ENCODE measurements around the gene CHRM1.
A peak's percentile ranks its signal among the peaks of the same experiment; 100 is the strongest.

CHRM1 gene

GRCh38 chr11:62914416-62914815, 6.7 kb downstream of the CHRM1 start:
- no peak for TF ChIP-seq CREB1 (IDR thresholded peaks at IDR 0.05; ENCODE audit: low read depth)

- TF ChIP-seq REST (IDR thresholded peaks at IDR 0.05; ENCODE audit: low read depth) (no peak), TCF12 (IDR thresholded peaks at IDR 0.05; ENCODE audit: low read depth) (no peak), EGR1 (IDR thresholded peaks at IDR 0.05) (no peak), CEBPB (IDR thresholded peaks at IDR 0.05) (no peak), FOXM1 (IDR thresholded peaks at IDR 0.05; ENCODE audit: borderline replicate concordance, low read depth) (no peak)
Observed at GRCh38 chr11:62912268-62912667, 8.9 kb downstream of the CHRM1 start.

- TF ChIP-seq FOXM1 (IDR thresholded peaks at IDR 0.05; ENCODE audit: borderline replicate concordance, low read depth) (no peak), YY1 (IDR thresholded peaks at IDR 0.05; ENCODE audit: low read depth) (no peak), EGR1 (IDR thresholded peaks at IDR 0.05) (no peak), NFIC (IDR thresholded peaks at IDR 0.05) (no peak), TEAD4 (IDR thresholded peaks at IDR 0.05) (no peak), ZBTB7A (IDR thresholded peaks at IDR 0.05; ENCODE audit: low read depth) (no peak), REST (IDR thresholded peaks at IDR 0.05; ENCODE audit: low read depth) (no peak), TAF1 (IDR thresholded peaks at IDR 0.05; ENCODE audit: low read depth) (no peak), CEBPB (IDR thresholded peaks at IDR 0.05) (no peak), CREB1 (IDR thresholded peaks at IDR 0.05; ENCODE audit: low read depth) (no peak), EP300 (IDR thresholded peaks at IDR 0.05; ENCODE audit: borderline replicate concordance) (no peak), RAD21 (IDR thresholded peaks at IDR 0.05; ENCODE audit: low read depth) (no peak), MAX (IDR thresholded peaks at IDR 0.05) (no peak), USF1 (IDR thresholded peaks at IDR 0.05) (no peak)
Observed at GRCh38 chr11:62911137-62912130, 9.7 kb downstream of the CHRM1 start.

GRCh38 chr11:62910141-62910882, 10.9 kb downstream of the CHRM1 start:
- no peak for TF ChIP-seq TCF12 (IDR thresholded peaks at IDR 0.05; ENCODE audit: low read depth)
- no peak for TF ChIP-seq ZBTB7A (IDR thresholded peaks at IDR 0.05; ENCODE audit: low read depth)
- no peak for TF ChIP-seq EGR1 (IDR thresholded peaks at IDR 0.05)

- peak; percentile 52; the same call in 1 of the 2 replicates for TF ChIP-seq EP300 (IDR thresholded peaks at IDR 0.05; ENCODE audit: borderline replicate concordance)
- no peak for TF ChIP-seq CREB1 (IDR thresholded peaks at IDR 0.05; ENCODE audit: low read depth)
- TF ChIP-seq REST (IDR thresholded peaks at IDR 0.05; ENCODE audit: low read depth): no peak
- TF ChIP-seq MAX (IDR thresholded peaks at IDR 0.05): no peak
- peak; percentile 77 for TF ChIP-seq RAD21 (IDR thresholded peaks at IDR 0.05; ENCODE audit: low read depth)
- peak; percentile 72 for TF ChIP-seq NFIC (IDR thresholded peaks at IDR 0.05)
- 0 out of 2 replicates have a peak, but pooled peaks have one; percentile 5 for TF ChIP-seq USF1 (IDR thresholded peaks at IDR 0.05)
- TF ChIP-seq FOXM1 (IDR thresholded peaks at IDR 0.05; ENCODE audit: borderline replicate concordance, low read depth): no peak
- TF ChIP-seq ZBTB7A (IDR thresholded peaks at IDR 0.05; ENCODE audit: low read depth): peak; percentile 48; the same call in 1 of the 2 replicates
- TF ChIP-seq TCF12 (IDR thresholded peaks at IDR 0.05; ENCODE audit: low read depth): peak; percentile 79
- peak; percentile 76 for TF ChIP-seq TEAD4 (IDR thresholded peaks at IDR 0.05)
- TF ChIP-seq CEBPB (IDR thresholded peaks at IDR 0.05): no peak
Observed at GRCh38 chr11:62909107-62909894, 11.9 kb downstream of the CHRM1 start.
